Skeletal muscle tissue (tissue), 4 donors: ENCODE results near the gene ARHGEF1. TPM values are rescaled to one million over a fixed set of nuclear protein-coding genes. Genes with fewer than 3 reads are reported as not detected.
A peak's percentile ranks its signal among the peaks of the same experiment; 100 is the strongest.

Experiments
- H3K27ac ChIP-seq: one replicate; pipeline ENCODE4 v1.7.0; 2013; ENCODE audit warnings: mild to moderate bottlenecking, low read depth, low read length, inconsistent platforms
- H3K27me3 ChIP-seq, 3 donors: one replicate each; pipeline ENCODE4 v1.7.0; 2013; ENCODE audit warnings: low read length in 3 of 3; ENCODE audit not compliant: control insufficient read depth in 3 of 3, insufficient read depth in 3 of 3
- H3K36me3 ChIP-seq, 3 donors: one replicate each; pipeline ENCODE4 v1.7.0; 2013; ENCODE audit warnings: low read length in 3 of 3; ENCODE audit not compliant: control insufficient read depth in 3 of 3, insufficient read depth in 3 of 3
- H3K4me1 ChIP-seq, 3 donors: one replicate each; pipeline ENCODE4 v1.7.0; 2013; ENCODE audit warnings: low read length in 3 of 3, mild to moderate bottlenecking in 3 of 3; ENCODE audit not compliant: control insufficient read depth in 3 of 3, insufficient read depth in 3 of 3
- H3K4me3 ChIP-seq, 3 donors: one replicate each; pipeline ENCODE4 v1.7.0; 2013; ENCODE audit warnings: low read length in 3 of 3
- H3K9ac ChIP-seq, 3 donors: one replicate each; pipeline ENCODE4 v1.7.0; 2013; ENCODE audit warnings: low read length in 3 of 3, mild to moderate bottlenecking in 3 of 3, moderate library complexity in 2 of 3, low read depth in 1 of 3
- H3K9me3 ChIP-seq, 3 donors: one replicate each; pipeline ENCODE4 v1.7.0; 2013; ENCODE audit warnings: low read length in 3 of 3; ENCODE audit not compliant: control insufficient read depth in 3 of 3
- total RNA-seq: library from RNA; depleted of rRNA; stranded (reverse); fragments of >200 nt; gene quantifications from one replicate; pipeline ENCODE4 v1.2.3, GENCODE V29; 2014
- donor health status: Osteomylitis.

ARHGEF1 gene
- total RNA-seq, 1 donor from 2014 or later, result 13.6 TPM

- Histone ChIP-seq H3K4me3 (peak overlapping the region in 1 of 3 donors; percentile 32), H3K36me3 (peaks cover 40 to 42% (median 41%) of the 10 kb centered on the region in 3 donors), H3K9me3 (no peaks in the 10 kb centered on the region), H3K27ac (no peak overlapping the region), H3K27me3 (no peaks in the 10 kb centered on the region), H3K4me1 (peaks cover 27 to 44% (median 33%) of the 10 kb centered on the region in 3 donors), H3K9ac (peak overlapping the region; percentile 27 to 47 (median 34))
Observed at GRCh38 chr19:41861846-41862245, 21.1 kb upstream of the ARHGEF1 start.

DNA sequence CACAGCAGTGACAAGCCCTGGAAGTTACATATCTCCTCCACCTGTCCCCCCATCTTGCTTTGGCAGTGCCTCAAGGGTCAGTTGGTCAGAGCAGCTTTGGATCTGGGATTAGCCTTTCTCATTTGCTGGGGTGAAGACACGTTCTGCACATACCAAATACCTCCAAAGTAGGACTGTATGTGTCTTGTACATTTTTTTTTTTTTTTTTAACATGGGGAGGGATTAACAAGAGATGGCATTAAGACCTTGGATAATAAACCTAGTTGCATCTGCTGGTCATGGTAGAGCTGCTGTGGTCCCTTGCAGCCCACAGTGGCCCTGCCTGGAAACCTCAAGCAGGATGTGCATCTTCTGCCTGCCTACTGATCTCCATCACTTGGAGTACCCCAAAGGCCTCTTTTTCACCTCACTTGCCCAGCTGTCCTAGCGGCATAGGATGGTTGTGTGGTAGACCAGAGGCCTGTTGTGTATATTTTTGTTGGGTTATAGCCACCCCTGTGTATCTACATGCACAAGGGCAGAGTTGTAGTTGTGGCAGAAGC is 20.5 kb upstream of the ARHGEF1 start:
- Histone ChIP-seq H3K27ac (no peak overlapping the region), H3K4me3 (peak overlapping the region in 1 of 3 donors; percentile 2), H3K9ac (peak overlapping the region in 1 of 3 donors; percentile 47), H3K27me3 (no peaks in the 10 kb centered on the region), H3K4me1 (peaks cover 27 to 44% (median 33%) of the 10 kb centered on the region in 3 donors), H3K36me3 (peaks cover 40 to 42% (median 41%) of the 10 kb centered on the region in 3 donors), H3K9me3 (no peaks in the 10 kb centered on the region)

GRCh38 chr19:41863209-41863931 is 19.6 kb upstream of the ARHGEF1 start:
- Histone ChIP-seq H3K4me1 (peaks cover 27 to 49% (median 33%) of the 10 kb centered on the region in 3 donors), H3K9ac (peak overlapping the region in 1 of 3 donors; percentile 17), H3K36me3 (peaks cover 45 to 48% (median 47%) of the 10 kb centered on the region in 3 donors)

DNA sequence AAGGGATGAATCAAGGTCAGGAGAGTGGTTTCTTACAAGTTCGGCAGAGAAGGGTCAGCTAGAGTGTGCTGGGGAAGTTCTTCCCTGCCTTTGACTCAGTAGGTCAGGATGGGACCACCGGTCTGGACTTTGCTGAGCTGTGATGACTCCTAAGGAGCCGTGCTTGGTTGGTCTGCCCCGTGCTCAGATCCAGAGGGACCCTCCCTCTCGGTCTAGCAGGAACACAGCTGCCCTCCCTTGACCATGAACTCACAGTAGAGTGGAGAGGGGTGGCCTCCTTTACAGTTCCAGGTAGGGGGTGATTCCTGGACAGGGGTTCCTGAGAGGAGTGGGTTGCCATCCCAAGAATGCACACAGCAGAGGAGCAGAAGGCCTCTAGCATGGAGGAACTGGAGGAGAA is 18.6 kb upstream of the ARHGEF1 start:
- no peak overlapping the region for H3K4me3 ChIP-seq
- H3K9me3 ChIP-seq, result no peaks in the 10 kb centered on the region
- H3K27ac ChIP-seq, result no peak overlapping the region
- H3K4me1 ChIP-seq, result peaks cover 27 to 45% (median 31%) of the 10 kb centered on the region in 3 donors
- H3K36me3 ChIP-seq, result peaks cover 52 to 56% (median 54%) of the 10 kb centered on the region in 3 donors
- H3K27me3 ChIP-seq, result no peaks in the 10 kb centered on the region
- H3K9ac ChIP-seq, result peak overlapping the region in 1 of 3 donors; percentile 33

More at GRCh38 chr19:41863209-41863931, 19.6 kb upstream of the ARHGEF1 start:
- no peaks in the 10 kb centered on the region for H3K9me3 ChIP-seq
- no peaks in the 10 kb centered on the region for H3K27me3 ChIP-seq
- no peak overlapping the region for H3K27ac ChIP-seq
- no peak overlapping the region for H3K4me3 ChIP-seq

DNA sequence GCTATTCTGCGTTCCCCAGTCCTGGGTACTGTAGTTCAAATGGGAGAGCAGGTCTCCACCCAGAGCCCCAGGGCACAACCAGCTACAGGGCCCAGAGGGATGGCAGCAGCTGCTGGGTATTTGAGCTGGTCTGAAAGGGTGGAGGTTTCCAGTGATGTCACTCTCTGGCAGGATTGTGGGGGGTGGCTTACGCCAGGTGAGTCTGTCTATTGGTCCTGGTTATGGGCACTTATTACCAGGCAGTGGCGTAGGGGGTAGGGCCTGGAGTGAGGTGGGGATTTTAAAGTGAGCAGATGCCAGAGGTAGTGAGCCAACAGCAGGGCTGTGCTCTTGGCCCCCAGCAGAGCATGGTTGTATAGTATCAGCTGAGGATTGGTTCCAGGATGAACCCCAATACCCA is 16.7 kb upstream of the ARHGEF1 start:
- Histone ChIP-seq H3K4me3 (no peak overlapping the region), H3K9ac (no peak overlapping the region), H3K9me3 (no peaks in the 10 kb centered on the region), H3K27ac (no peak overlapping the region), H3K27me3 (no peaks in the 10 kb centered on the region), H3K4me1 (peaks cover 19 to 37% (median 23%) of the 10 kb centered on the region in 3 donors), H3K36me3 (peaks cover 59 to 67% (median 62%) of the 10 kb centered on the region in 3 donors)

- no peak overlapping the region for H3K4me3 ChIP-seq
- H3K9ac ChIP-seq, result peak overlapping the region in 1 of 3 donors; percentile 16
- H3K9me3 ChIP-seq, result no peaks in the 10 kb centered on the region
- H3K27ac ChIP-seq, result no peak overlapping the region
- peaks cover 47 to 58% (median 51%) of the 10 kb centered on the region in 3 donors for H3K36me3 ChIP-seq
- peaks cover 3 to 16% (median 4%) of the 10 kb centered on the region in 3 donors for H3K4me1 ChIP-seq
- H3K27me3 ChIP-seq, result no peaks in the 10 kb centered on the region
Observed at GRCh38 chr19:41868120-41868988, 14.6 kb upstream of the ARHGEF1 start.

GRCh38 chr19:41868989-41869300 is 14.0 kb upstream of the ARHGEF1 start:
- peaks cover 0 to 14% (median 2%) of the 10 kb centered on the region in 3 donors for H3K4me1 ChIP-seq
- peaks cover 44 to 55% (median 48%) of the 10 kb centered on the region in 3 donors for H3K36me3 ChIP-seq
- H3K27ac ChIP-seq, result no peak overlapping the region

DNA sequence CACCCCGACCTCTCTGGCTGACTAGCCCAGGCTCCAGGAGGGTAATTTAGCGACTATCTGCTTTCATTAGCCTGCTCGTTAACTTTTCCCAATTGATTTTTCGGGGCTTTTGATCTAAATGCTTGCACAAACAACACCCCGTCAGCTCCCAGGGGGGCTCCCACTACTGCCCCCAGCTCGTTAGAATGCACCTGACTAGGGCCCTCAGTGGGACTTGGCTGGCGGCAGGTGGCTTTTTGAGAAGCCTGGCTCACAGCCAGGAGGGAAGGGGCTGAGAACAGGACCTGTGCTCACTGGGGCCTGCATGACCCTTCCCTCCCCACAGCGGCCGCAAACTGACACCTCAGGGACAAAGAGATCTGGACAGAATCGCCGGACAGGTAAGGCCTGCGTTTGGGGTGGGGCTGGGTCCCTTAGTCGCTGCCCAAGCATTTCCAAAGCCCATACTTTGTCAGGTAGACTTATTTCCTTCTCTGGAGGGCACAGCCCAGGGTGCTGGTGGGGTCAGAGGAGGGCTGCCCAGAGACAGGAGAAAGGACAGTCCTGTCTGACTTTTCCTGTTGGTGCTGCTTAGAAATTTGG is 13.5 kb upstream of the ARHGEF1 start:
- Histone ChIP-seq H3K27ac (no peak overlapping the region), H3K9ac (no peak overlapping the region), H3K4me1 (peaks cover 0 to 12% (median 2%) of the 10 kb centered on the region in 3 donors), H3K9me3 (no peaks in the 10 kb centered on the region), H3K36me3 (peaks cover 39 to 50% (median 43%) of the 10 kb centered on the region in 3 donors), H3K4me3 (no peak overlapping the region), H3K27me3 (no peaks in the 10 kb centered on the region)

More at GRCh38 chr19:41868989-41869300, 14.0 kb upstream of the ARHGEF1 start:
- Histone ChIP-seq H3K27me3 (no peaks in the 10 kb centered on the region), H3K4me3 (no peak overlapping the region), H3K9me3 (no peaks in the 10 kb centered on the region), H3K9ac (no peak overlapping the region)

DNA sequence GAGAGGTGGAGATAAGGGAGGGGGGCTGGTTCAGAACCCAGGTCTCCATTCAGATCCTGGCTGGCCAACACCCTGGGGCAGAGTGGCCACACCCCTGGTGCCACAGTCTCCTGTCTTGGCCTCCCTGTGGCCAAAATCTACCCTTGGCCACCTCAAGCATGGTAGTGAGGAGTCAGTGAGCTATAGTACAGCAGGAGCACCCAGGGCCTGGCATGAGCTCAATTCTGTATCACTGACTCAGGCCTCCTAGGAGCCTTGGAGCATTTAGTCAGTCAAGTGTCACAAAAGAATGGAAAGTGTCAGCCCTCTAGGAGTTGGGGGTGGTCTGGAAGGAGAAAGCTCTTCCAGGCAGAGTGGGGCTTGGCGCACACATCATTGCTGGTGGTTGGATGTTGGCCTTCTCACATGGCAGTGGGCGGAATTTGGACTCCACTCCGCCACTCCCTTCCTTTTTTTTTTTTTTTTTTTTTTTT is 12.5 kb upstream of the ARHGEF1 start:
- no peaks in the 10 kb centered on the region for H3K9me3 ChIP-seq
- H3K9ac ChIP-seq, result no peak overlapping the region
- H3K36me3 ChIP-seq, result peaks cover 31 to 43% (median 34%) of the 10 kb centered on the region in 3 donors
- H3K4me1 ChIP-seq, result peaks cover 0 to 9% (median 2%) of the 10 kb centered on the region in 3 donors
- no peak overlapping the region for H3K4me3 ChIP-seq
- H3K27ac ChIP-seq, result no peak overlapping the region
- no peaks in the 10 kb centered on the region for H3K27me3 ChIP-seq
